HEK293 (cell line): ENCODE measurements around the gene ENSA.

Source experiments
- CTCF ChIA-PET: fragments of 350-600 bp; formaldehyde crosslinking; extraction: SDS; loops from one replicate; lab custom pipeline; 2021; ENCODE audit warnings: antibody characterized with exemption; lab: Yijun Ruan, JAX
- POLR2A ChIA-PET: fragments of 300-600 bp; formaldehyde crosslinking; extraction: SDS; loops from one replicate; lab custom pipeline; 2020; ENCODE audit warnings: antibody characterized with exemption, inconsistent platforms; lab: Yijun Ruan, JAX
- H3K27ac ChIP-seq: fragments of 200-500 bp; sonication (Bioruptor generic); 2 replicates; pipeline ENCODE4 v1.5.1; 2014; ENCODE audit warnings: low read depth, low read length, control low read depth, inconsistent platforms; ENCODE audit errors: extremely low read depth
- H3K36me3 ChIP-seq, 2 experiments: fragments of 200-500 bp in 1 of 2; sonication (Bioruptor generic) in 1 of 2; 1 replicate in 1 of 2; 2 replicates in 1 of 2; pipeline ENCODE4 v1.5.1; 2014 to 2017; ENCODE audit warnings: inconsistent platforms in 2 of 2, low read length in 2 of 2; ENCODE audit not compliant: control insufficient read depth in 2 of 2, insufficient read depth in 1 of 2
- H3K4me1 ChIP-seq: fragments of 200-500 bp; sonication (Bioruptor generic); 2 replicates; pipeline ENCODE4 v1.5.1; 2014; ENCODE audit warnings: mild to moderate bottlenecking, low read length, inconsistent platforms; ENCODE audit not compliant: control insufficient read depth, insufficient read depth
- H3K4me3 ChIP-seq: 2 replicates; pipeline ENCODE4 v1.5.1; 2011; ENCODE audit warnings: low read depth, mild to moderate bottlenecking, control low read depth, low read length, moderate library complexity
- H3K9me3 ChIP-seq: fragments of 200-500 bp; sonication (Bioruptor generic); 2 replicates; pipeline ENCODE4 v1.5.1; 2014; ENCODE audit warnings: low read depth, low read length, inconsistent platforms; ENCODE audit not compliant: control insufficient read depth, insufficient read depth
- FEZF1 ChIP-seq: fragments of 450-650 bp; formaldehyde crosslinking; IDR thresholded peaks from 2 replicates; pipeline ENCODE4 v1.5.1; 2016; ENCODE audit warnings: missing biosample characterization, missing genetic modification characterization
- GLI2 ChIP-seq: fragments of 450-650 bp; formaldehyde crosslinking; IDR thresholded peaks from 2 replicates; pipeline ENCODE4; 2017; ENCODE audit warnings: missing biosample characterization, missing genetic modification characterization, low read depth, borderline replicate concordance
- IKZF3 ChIP-seq: fragments of 450-650 bp; IDR thresholded peaks from 2 replicates; pipeline ENCODE4 v1.5.0; 2018; ENCODE audit warnings: missing biosample characterization, mild to moderate bottlenecking, missing genetic modification characterization, moderate library complexity
- KLF9 ChIP-seq: fragments of 450-650 bp; formaldehyde crosslinking; IDR thresholded peaks from 2 replicates; pipeline ENCODE4 v1.5.1; 2016; ENCODE audit warnings: missing biosample characterization, missing genetic modification characterization, low read depth
- PRDM10 ChIP-seq: fragments of 450-650 bp; formaldehyde crosslinking; IDR thresholded peaks from 2 replicates; pipeline ENCODE4 v1.5.1; 2016; ENCODE audit warnings: missing biosample characterization, missing genetic modification characterization
- SCRT2 ChIP-seq: fragments of 450-650 bp; formaldehyde crosslinking; IDR thresholded peaks from 2 replicates; pipeline ENCODE4 v1.5.1; 2016; ENCODE audit warnings: missing biosample characterization, missing genetic modification characterization
- SETDB1 ChIP-seq: IDR thresholded peaks from one replicate; pipeline ENCODE4 v1.6.1; 2017; ENCODE audit warnings: mild to moderate bottlenecking, low read length, moderate library complexity, mixed read lengths; ENCODE audit not compliant: insufficient read length
- TSHZ1 ChIP-seq: fragments of 450-650 bp; formaldehyde crosslinking; IDR thresholded peaks from 2 replicates; pipeline ENCODE4 v1.5.1; 2016; ENCODE audit warnings: missing biosample characterization, missing genetic modification characterization, borderline replicate concordance
- ZBTB1 ChIP-seq: fragments of 450-650 bp; formaldehyde crosslinking; IDR thresholded peaks from 2 replicates; pipeline ENCODE4 v1.5.1; 2016; ENCODE audit warnings: missing biosample characterization, missing genetic modification characterization
- ZBTB6 ChIP-seq: fragments of 450-650 bp; formaldehyde crosslinking; IDR thresholded peaks from 2 replicates; pipeline ENCODE4 v1.5.1; 2017; ENCODE audit warnings: missing biosample characterization, missing genetic modification characterization
- ZBTB7A ChIP-seq: fragments of 450-650 bp; formaldehyde crosslinking; IDR thresholded peaks from 2 replicates; pipeline ENCODE4 v1.5.1; 2016; ENCODE audit warnings: low read depth, missing biosample characterization, missing genetic modification characterization
- ZFP41 ChIP-seq: fragments of 450-650 bp; formaldehyde crosslinking; IDR thresholded peaks from 2 replicates; pipeline ENCODE4 v1.5.1; 2016; ENCODE audit warnings: missing biosample characterization, missing genetic modification characterization, borderline replicate concordance
- ZFP69B ChIP-seq: fragments of 450-650 bp; formaldehyde crosslinking; IDR thresholded peaks from 2 replicates; pipeline ENCODE4 v1.5.1; 2016; ENCODE audit warnings: missing biosample characterization, missing genetic modification characterization
- ZNF16 ChIP-seq: fragments of 450-650 bp; formaldehyde crosslinking; IDR thresholded peaks from 2 replicates; pipeline ENCODE4 v1.5.1; 2016; ENCODE audit warnings: low read depth, missing biosample characterization, missing genetic modification characterization
- ZNF174 ChIP-seq: fragments of 450-650 bp; formaldehyde crosslinking; IDR thresholded peaks from 2 replicates; pipeline ENCODE4 v1.5.0; 2017; ENCODE audit warnings: missing biosample characterization, mild to moderate bottlenecking, missing genetic modification characterization
- ZNF311 ChIP-seq: fragments of 450-650 bp; formaldehyde crosslinking; IDR thresholded peaks from 2 replicates; pipeline ENCODE4 v1.5.1; 2017; ENCODE audit warnings: missing biosample characterization, missing genetic modification characterization, borderline replicate concordance
- ZNF350 ChIP-seq: fragments of 450-650 bp; formaldehyde crosslinking; IDR thresholded peaks from 2 replicates; pipeline ENCODE4 v1.5.0; 2017; ENCODE audit warnings: missing biosample characterization, mild to moderate bottlenecking, missing genetic modification characterization
- ZNF354C ChIP-seq: fragments of 450-650 bp; formaldehyde crosslinking; IDR thresholded peaks from 2 replicates; pipeline ENCODE4 v1.5.1; 2016; ENCODE audit warnings: missing biosample characterization, missing genetic modification characterization, low read depth, borderline replicate concordance
- ZNF473 ChIP-seq: fragments of 450-650 bp; formaldehyde crosslinking; IDR thresholded peaks from 2 replicates; pipeline ENCODE4 v1.5.1; 2017; ENCODE audit warnings: missing biosample characterization, missing genetic modification characterization
- ZNF518A ChIP-seq: fragments of 450-650 bp; formaldehyde crosslinking; conservative IDR thresholded peaks from 2 replicates; pipeline ENCODE4 v1.5.1; 2016; ENCODE audit warnings: low read depth, missing biosample characterization, missing genetic modification characterization
- ZNF600 ChIP-seq: fragments of 450-650 bp; formaldehyde crosslinking; IDR thresholded peaks from 2 replicates; pipeline ENCODE4 v1.5.1; 2016; ENCODE audit warnings: missing biosample characterization, missing genetic modification characterization
- ZNF707 ChIP-seq: fragments of 450-650 bp; formaldehyde crosslinking; IDR thresholded peaks from 2 replicates; pipeline ENCODE4 v1.5.1; 2016; ENCODE audit warnings: missing biosample characterization, missing genetic modification characterization
- ZSCAN30 ChIP-seq: fragments of 450-650 bp; IDR thresholded peaks from 2 replicates; pipeline ENCODE4 v1.5.1; 2018; ENCODE audit warnings: missing biosample characterization, mild to moderate bottlenecking, missing genetic modification characterization, moderate library complexity

Gene ENSA

GRCh38 chr1:150629115-150629928 lies at the start of gene ENSA (continued):
- no peak for TF ChIP-seq TSHZ1 (tag by site-specific recombination)
- TF ChIP-seq ZBTB1 (tag by site-specific recombination): no peak
- peak; percentile 31 for TF ChIP-seq PRDM10 (tag by site-specific recombination)
- TF ChIP-seq ZNF354C (tag by site-specific recombination): no peak
- no peak for TF ChIP-seq ZNF473 (tag by site-specific recombination)
- no peak; the same call in 1 of the 2 replicates for TF ChIP-seq ZFP69B (tag by site-specific recombination)
- TF ChIP-seq ZBTB7A (tag by site-specific recombination): peak; percentile 18
- no peak for TF ChIP-seq SETDB1
- peak; percentile 33; the same call in 1 of the 2 replicates for TF ChIP-seq ZSCAN30 (tag by site-specific recombination)
- TF ChIP-seq GLI2: no peak
- TF ChIP-seq ZNF174 (tag by site-specific recombination): no peak
- no peak for TF ChIP-seq ZNF311 (tag by site-specific recombination)
- no peak for TF ChIP-seq ZNF350 (tag by site-specific recombination)

- peaks cover 11 to 17% of the 10 kb centered on the region in 2 experiments; a peak in 2 of 3 replicates for H3K36me3 ChIP-seq
- no peaks in the 10 kb centered on the region for H3K4me1 ChIP-seq
- POLR2A ChIA-PET: no interaction called here
- no peaks in the 10 kb centered on the region for H3K9me3 ChIP-seq
- H3K4me3 ChIP-seq: no peak overlapping the region
- H3K27ac ChIP-seq: no peak overlapping the region
- CTCF ChIA-PET: interaction anchor here (1.2 kb wide), 1 partner anchor 118 kb away, joined by 3 read pairs; no protein-coding TSS in a partner anchor
- TF ChIP-seq ZFP41 (tag by site-specific recombination) (no peak), ZBTB6 (tag by site-specific recombination) (no peak), ZNF16 (tag by site-specific recombination) (no peak), ZNF518A (tag by site-specific recombination) (no peak), IKZF3 (tag by site-specific recombination) (no peak), ZNF600 (tag by site-specific recombination) (no peak), SCRT2 (tag by site-specific recombination) (no peak), KLF9 (tag by site-specific recombination) (no peak), FEZF1 (tag by site-specific recombination) (no peak), ZNF707 (tag by site-specific recombination) (no peak)
Observed at GRCh38 chr1:150678988-150679387, 49.6 kb upstream of the ENSA start.
